ENCODE measurements around the gene MPIG6B.

MPIG6B gene

DNA sequence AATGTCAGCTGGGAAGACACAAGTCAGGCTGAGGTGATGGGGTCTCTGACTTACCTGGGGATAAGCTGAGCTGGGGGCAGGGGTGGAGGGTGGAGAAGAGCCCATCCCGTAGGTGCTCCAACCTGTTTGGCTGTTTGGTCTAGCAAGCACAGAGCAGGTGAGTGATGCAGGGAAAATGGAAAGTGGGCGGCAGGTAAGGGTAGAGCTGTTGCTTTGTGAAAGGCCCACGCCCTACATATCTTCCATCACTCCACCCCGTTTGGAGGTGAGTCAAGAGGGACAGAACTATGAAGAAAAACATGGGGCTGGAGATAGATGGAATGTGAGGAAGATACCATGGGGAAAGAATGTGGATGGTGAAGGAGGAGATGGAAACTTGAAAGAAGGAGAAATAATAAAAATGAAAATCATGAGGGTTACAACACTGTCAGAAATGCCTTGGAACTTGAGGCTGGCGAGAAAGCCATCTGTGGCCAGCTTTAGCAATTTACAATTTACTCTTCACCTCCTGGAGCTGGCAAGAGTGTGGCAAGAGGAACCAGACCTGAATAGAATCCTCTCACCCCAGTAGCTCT is 2.9 kb upstream of the MPIG6B start:
- in situ Hi-C loops (cut with MboI; ENCODE audit: low pct_unique_long_range_greater_than_20kb, low sequenced_read_pairs, unreplicated experiment), result no loop called here
- TF ChIP-seq, protein P1, sequence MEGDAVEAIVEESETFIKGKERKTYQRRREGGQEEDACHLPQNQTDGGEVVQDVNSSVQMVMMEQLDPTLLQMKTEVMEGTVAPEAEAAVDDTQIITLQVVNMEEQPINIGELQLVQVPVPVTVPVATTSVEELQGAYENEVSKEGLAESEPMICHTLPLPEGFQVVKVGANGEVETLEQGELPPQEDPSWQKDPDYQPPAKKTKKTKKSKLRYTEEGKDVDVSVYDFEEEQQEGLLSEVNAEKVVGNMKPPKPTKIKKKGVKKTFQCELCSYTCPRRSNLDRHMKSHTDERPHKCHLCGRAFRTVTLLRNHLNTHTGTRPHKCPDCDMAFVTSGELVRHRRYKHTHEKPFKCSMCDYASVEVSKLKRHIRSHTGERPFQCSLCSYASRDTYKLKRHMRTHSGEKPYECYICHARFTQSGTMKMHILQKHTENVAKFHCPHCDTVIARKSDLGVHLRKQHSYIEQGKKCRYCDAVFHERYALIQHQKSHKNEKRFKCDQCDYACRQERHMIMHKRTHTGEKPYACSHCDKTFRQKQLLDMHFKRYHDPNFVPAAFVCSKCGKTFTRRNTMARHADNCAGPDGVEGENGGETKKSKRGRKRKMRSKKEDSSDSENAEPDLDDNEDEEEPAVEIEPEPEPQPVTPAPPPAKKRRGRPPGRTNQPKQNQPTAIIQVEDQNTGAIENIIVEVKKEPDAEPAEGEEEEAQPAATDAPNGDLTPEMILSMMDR (IDR thresholded peaks at IDR 0.05; ENCODE audit: extremely low read depth, insufficient read depth, missing control alignments), result no peak
- DNase-seq (ENCODE audit: low spot score), result no peak

DNA sequence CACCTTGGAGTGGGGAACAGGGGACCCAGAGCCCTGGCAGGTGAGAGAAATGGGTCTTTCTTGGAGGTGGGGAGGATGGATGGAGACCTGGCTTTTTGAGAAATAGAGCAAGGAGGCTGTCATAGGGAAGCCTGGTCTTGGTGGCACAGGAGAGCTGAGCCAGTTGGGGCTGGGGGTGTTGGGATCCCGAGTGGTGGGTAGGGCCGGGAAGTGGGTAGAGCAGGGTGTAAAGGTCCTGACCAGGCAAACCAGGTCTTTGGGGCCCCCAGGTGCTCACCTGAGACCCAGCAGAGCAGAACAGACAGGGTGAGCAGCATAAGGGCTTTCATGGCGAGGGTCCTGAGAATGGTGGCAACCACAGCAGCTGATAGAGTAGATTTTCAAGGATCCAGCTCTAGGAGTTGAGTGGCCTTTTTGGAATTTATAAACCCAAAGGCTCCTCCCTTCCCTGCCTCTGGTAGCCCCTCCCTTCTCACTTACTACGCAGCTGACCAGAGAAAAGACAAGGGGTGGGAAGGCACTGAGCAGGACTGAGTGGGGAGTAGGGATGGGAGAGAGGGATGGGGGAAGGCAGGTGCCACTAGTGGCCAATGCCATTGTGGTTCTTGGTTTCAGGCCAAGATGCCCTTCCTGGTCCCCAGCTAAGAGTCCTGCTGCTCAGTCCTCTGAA is 1.7 kb upstream of the MPIG6B start, which contains the start of gene LY6G6C:
Gene LY6G6C, minus strand, starts transcription at position 396 of the 670 bp plus-strand sequence. Its CDS starts 67 bp downstream, at position 329.
- DNase-seq (ENCODE audit: low spot score), result no peak
- TF ChIP-seq, protein P1 (IDR thresholded peaks at IDR 0.05; ENCODE audit: extremely low read depth, insufficient read depth, missing control alignments), result no peak
- in situ Hi-C loops (cut with MboI; ENCODE audit: low pct_unique_long_range_greater_than_20kb, low sequenced_read_pairs, unreplicated experiment), result no loop called here

GRCh38 chr6:31722173-31722572 is 1.0 kb upstream of the MPIG6B start:
- no peak for DNase-seq (ENCODE audit: low spot score)
- TF ChIP-seq, protein P1 (IDR thresholded peaks at IDR 0.05; ENCODE audit: extremely low read depth, insufficient read depth, missing control alignments), result no peak
- in situ Hi-C loops (cut with MboI; ENCODE audit: low pct_unique_long_range_greater_than_20kb, low sequenced_read_pairs, unreplicated experiment), result no loop called here

DNA sequence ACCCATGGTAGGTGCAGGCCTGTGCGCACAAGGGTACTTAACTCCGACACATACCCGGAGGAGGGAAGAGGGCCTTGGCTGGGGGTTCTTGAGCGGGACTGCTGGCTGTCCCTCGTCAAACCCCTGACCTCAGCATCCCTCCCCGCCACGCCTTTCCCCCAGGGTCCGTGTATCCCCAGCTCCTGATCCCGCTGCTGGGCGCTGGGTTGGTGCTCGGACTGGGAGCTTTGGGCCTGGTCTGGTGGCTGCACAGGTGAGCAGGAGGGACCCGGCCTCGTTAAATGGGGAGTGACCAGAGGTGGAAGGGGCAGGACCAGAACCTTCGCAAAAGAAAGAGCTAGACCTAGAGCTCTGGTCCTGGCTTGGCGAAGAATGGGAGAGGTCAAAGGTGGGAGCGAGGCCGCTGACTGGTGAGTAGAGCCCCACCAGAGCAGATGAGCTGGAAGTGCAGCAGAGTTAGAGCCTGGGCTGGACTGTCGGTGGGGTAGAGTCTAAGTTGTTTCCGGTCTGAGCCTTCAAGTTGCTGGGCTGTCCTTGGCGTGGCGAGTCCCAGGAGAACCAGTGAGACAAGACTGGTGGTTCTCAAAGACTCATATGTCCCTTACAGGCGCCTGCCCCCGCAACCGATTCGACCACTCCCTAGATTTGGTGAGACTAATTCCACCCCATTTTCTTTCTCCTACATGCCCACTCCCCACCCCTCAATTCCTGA is 963 bp downstream of the MPIG6B start:
- TF ChIP-seq, protein P1 (IDR thresholded peaks at IDR 0.05; ENCODE audit: extremely low read depth, insufficient read depth, missing control alignments), result no peak
- in situ Hi-C loops (cut with MboI; ENCODE audit: low pct_unique_long_range_greater_than_20kb, low sequenced_read_pairs, unreplicated experiment), result no loop called here
- DNase-seq (ENCODE audit: low spot score), result no peak

GRCh38 chr6:31725502-31726350 is 2.6 kb downstream of the MPIG6B start:
- in situ Hi-C loops (cut with MboI; ENCODE audit: low pct_unique_long_range_greater_than_20kb, low sequenced_read_pairs, unreplicated experiment), result no loop called here
- TF ChIP-seq, protein P1 (IDR thresholded peaks at IDR 0.05; ENCODE audit: extremely low read depth, insufficient read depth, missing control alignments), result no peak
- DNase-seq (ENCODE audit: low spot score), result no peak

Measured in GM13977 (cell line).